Occipital lobe (tissue), 2 donors: ENCODE results near the gene DDX31. TPM values are rescaled to one million over a fixed set of nuclear protein-coding genes. Genes with fewer than 3 reads are reported as not detected.

Experiments
- DNase-seq: peaks from one replicate; lab custom pipeline; 2025; lab: John Stamatoyannopoulos, UW
- total RNA-seq: library from RNA; depleted of rRNA; stranded (reverse); fragments of >200 nt; gene quantifications from one replicate; pipeline ENCODE4 v1.2.3, GENCODE V29; 2014

Gene DDX31
- total RNA-seq, 1 donor from 2014 or later = 7.3 TPM

- DNase-seq = no peak
Measured at GRCh38 chr9:132637351-132637750, 32.4 kb downstream of the DDX31 start.

- DNase-seq = no peak
Measured at GRCh38 chr9:132634327-132634726, 35.5 kb downstream of the DDX31 start.

- DNase-seq = no peak
Measured at GRCh38 chr9:132632413-132633129, 37.2 kb downstream of the DDX31 start.

GRCh38 chr9:132631685-132632084, 38.1 kb downstream of the DDX31 start:
- no peak for DNase-seq

GRCh38 chr9:132631280-132631679, 38.5 kb downstream of the DDX31 start:
- no peak for DNase-seq

GRCh38 chr9:132630811-132631210, 39.0 kb downstream of the DDX31 start:
- DNase-seq = no peak

GRCh38 chr9:132630116-132630515, 39.7 kb downstream of the DDX31 start:
- DNase-seq = no peak

GRCh38 chr9:132628746-132629145, 41.0 kb downstream of the DDX31 start:
- DNase-seq = no peak

GRCh38 chr9:132627594-132627993, 42.2 kb downstream of the DDX31 start:
- DNase-seq = no peak

- no peak for DNase-seq
Measured at GRCh38 chr9:132627106-132627505, 42.7 kb downstream of the DDX31 start.

- no peak for DNase-seq
Measured at GRCh38 chr9:132626285-132626684, 43.5 kb downstream of the DDX31 start.

GRCh38 chr9:132622159-132622558, 47.6 kb downstream of the DDX31 start:
- no peak for DNase-seq

- no peak for DNase-seq
Measured at GRCh38 chr9:132616725-132617124, 53.1 kb downstream of the DDX31 start.

- no peak for DNase-seq
Measured at GRCh38 chr9:132615774-132616173, 54.0 kb downstream of the DDX31 start.

- no peak for DNase-seq
Measured at GRCh38 chr9:132614324-132614723, 55.5 kb downstream of the DDX31 start.

GRCh38 chr9:132610661-132611060, 59.1 kb downstream of the DDX31 start:
- DNase-seq = no peak

- DNase-seq = no peak
Measured at GRCh38 chr9:132609829-132610228, 60.0 kb downstream of the DDX31 start.

GRCh38 chr9:132609184-132609583, 60.6 kb downstream of the DDX31 start:
- DNase-seq = no peak

- DNase-seq = no peak
Measured at GRCh38 chr9:132606066-132606465, 63.7 kb downstream of the DDX31 start.

- no peak for DNase-seq
Measured at GRCh38 chr9:132605387-132605786, 64.4 kb downstream of the DDX31 start.

GRCh38 chr9:132602207-132602606, 67.6 kb downstream of the DDX31 start:
- DNase-seq = no peak

- DNase-seq = no peak
Measured at GRCh38 chr9:132600326-132600984, 69.3 kb downstream of the DDX31 start.

GRCh38 chr9:132597073-132597775, 72.6 kb downstream of the DDX31 start:
- DNase-seq = no peak
